SK-N-SH (cell line): Measurements from ENCODE around the gene GNG11. TPM values are rescaled to one million over a fixed set of nuclear protein-coding genes. Genes with fewer than 3 reads are reported as not detected.
A peak's percentile ranks its signal among the peaks of the same experiment; 100 is the strongest.

Source experiments
- CTCF ChIA-PET: fragments of 300-600, 350-600 bp; formaldehyde crosslinking; extraction: SDS; loops from one replicate; lab custom pipeline; 2021; lab: Yijun Ruan, JAX
- POLR2A ChIA-PET: fragments of 350-600 bp; sonication (Branson Sonifier 250); formaldehyde crosslinking; extraction: SDS; loops from one replicate; lab custom pipeline; 2020; ENCODE audit warnings: antibody characterized with exemption, inconsistent platforms; lab: Yijun Ruan, JAX
- DNase-seq: peaks from one replicate; pipeline ENCODE4 v3.0.0; 2012
- H2AFZ ChIP-seq: fragments of 200-600 bp; sonication (generic); 2 replicates; pipeline ENCODE4 v1.8.1; 2016; ENCODE audit warnings: antibody characterized with exemption, mild to moderate bottlenecking, low read depth
- H3F3A ChIP-seq: fragments of 200-600 bp; sonication (generic); replicated peaks from 2 replicates; pipeline ENCODE3; 2016; ENCODE audit warnings: antibody characterized with exemption, mild to moderate bottlenecking; ENCODE audit not compliant: insufficient read depth
- H3K27ac ChIP-seq, 2 experiments: fragments of 200-500 bp in 1 of 2; fragments of 200-600 bp in 1 of 2; sonication (Bioruptor generic) in 1 of 2; sonication (generic), shearing (Covaris generic) in 1 of 2; 2 replicates each; pipeline versions ENCODE4 v1.5.1 to v1.6.1; 2014 to 2016; ENCODE audit warnings: low read depth in 2 of 2, inconsistent platforms in 1 of 2, low read length in 1 of 2, mild to moderate bottlenecking in 1 of 2, mixed read lengths in 1 of 2
- H3K27me3 ChIP-seq: fragments of 200-600 bp; sonication (generic), shearing (Covaris generic); 2 replicates; pipeline ENCODE4 v1.6.1; 2016; ENCODE audit warnings: mixed run types; ENCODE audit not compliant: insufficient read depth
- H3K36me3 ChIP-seq, 2 experiments: fragments of 200-500 bp in 1 of 2; fragments of 200-600 bp in 1 of 2; sonication (Bioruptor generic) in 1 of 2; sonication (generic) in 1 of 2; replicated peaks in 1 of 2; 2 replicates each; pipeline versions ENCODE3 to v1.5.1; 2014 to 2016; ENCODE audit warnings: low read length in 1 of 2, mild to moderate bottlenecking in 1 of 2; ENCODE audit not compliant: insufficient read depth in 2 of 2, control insufficient read depth in 1 of 2
- H3K4me1 ChIP-seq, 2 experiments: fragments of 200-500 bp in 1 of 2; fragments of 200-600 bp in 1 of 2; sonication (Bioruptor generic) in 1 of 2; sonication (generic), shearing (Covaris generic) in 1 of 2; 2 replicates each; pipeline versions ENCODE4 v1.5.1 to v1.6.1; 2014 to 2016; ENCODE audit warnings: low read depth in 1 of 2, low read length in 1 of 2, mixed run types in 1 of 2; ENCODE audit not compliant: insufficient read depth in 2 of 2, control insufficient read depth in 1 of 2
- H3K4me2 ChIP-seq: fragments of 200-600 bp; sonication (generic), shearing (Covaris generic); 2 replicates; pipeline ENCODE4 v1.6.1; 2017; ENCODE audit warnings: mixed run types
- H3K4me3 ChIP-seq, 2 experiments: fragments of 200-500 bp in 1 of 2; fragments of 200-600 bp in 1 of 2; sonication (Bioruptor generic) in 1 of 2; sonication (generic), shearing (Covaris generic) in 1 of 2; 2 replicates each; pipeline versions ENCODE4 v1.5.1 to v1.8.1; 2014 to 2016; ENCODE audit warnings: low read depth in 2 of 2, inconsistent platforms in 1 of 2, low read length in 1 of 2, mild to moderate bottlenecking in 1 of 2, mixed read lengths in 1 of 2, moderate library complexity in 1 of 2
- H3K79me2 ChIP-seq: fragments of 200-600 bp; sonication (generic); 2 replicates; pipeline ENCODE4 v1.8.1; 2017; ENCODE audit warnings: mild to moderate bottlenecking; ENCODE audit not compliant: insufficient read depth
- H3K9ac ChIP-seq: fragments of 200-600 bp; sonication (generic); 2 replicates; pipeline ENCODE4 v1.6.1; 2017; ENCODE audit warnings: mixed run types
- H3K9me2 ChIP-seq: fragments of 200-600 bp; sonication (generic); 2 replicates; pipeline ENCODE4 v1.6.1; 2017; ENCODE audit warnings: mixed run types
- H3K9me3 ChIP-seq: fragments of 200-600 bp; sonication (generic); 2 replicates; pipeline ENCODE4 v1.6.1; 2017; ENCODE audit warnings: mixed run types, mild to moderate bottlenecking, moderate library complexity
- H4K20me1 ChIP-seq: fragments of 200-600 bp; sonication (generic); 2 replicates; pipeline ENCODE4 v1.6.1; 2017; ENCODE audit warnings: mild to moderate bottlenecking, mixed run types; ENCODE audit not compliant: insufficient read depth
- CHD2 ChIP-seq: fragments of 150-350 bp; IDR thresholded peaks from 2 replicates; pipeline ENCODE4 v1.6.1; 2018; ENCODE audit warnings: low read length; ENCODE audit not compliant: partially characterized antibody
- CTCF ChIP-seq: fragments of 200-600 bp; sonication (generic); IDR thresholded peaks from 2 replicates; pipeline ENCODE4 v1.6.1; 2017; ENCODE audit warnings: antibody characterized with exemption, mild to moderate bottlenecking, moderate library complexity
- FOSL2 ChIP-seq: IDR thresholded peaks from 2 replicates; pipeline ENCODE4 v1.4.0; 2012; ENCODE audit warnings: low read depth, mild to moderate bottlenecking, moderate library complexity, borderline replicate concordance
- FOXJ3 ChIP-seq: sonication (generic); formaldehyde crosslinking; IDR thresholded peaks from 2 replicates; pipeline ENCODE4 v1.5.1; 2020; ENCODE audit warnings: mild to moderate bottlenecking, missing genetic modification reagents
- GATA2 ChIP-seq: sonication (generic); formaldehyde crosslinking; IDR thresholded peaks from 2 replicates; pipeline ENCODE4 v1.5.0; 2020; ENCODE audit warnings: mild to moderate bottlenecking, missing genetic modification reagents
- IRF3 ChIP-seq: fragments of 150-350 bp; IDR thresholded peaks from 2 replicates; pipeline ENCODE4 v1.6.1; 2016; ENCODE audit warnings: mild to moderate bottlenecking, low read depth, low read length
- JUND ChIP-seq: IDR thresholded peaks from 2 replicates; pipeline ENCODE4 v1.4.0; 2012
- MEF2A ChIP-seq: IDR thresholded peaks from 2 replicates; pipeline ENCODE4 v1.4.0; 2012; ENCODE audit warnings: low read depth, borderline replicate concordance
- MXI1 ChIP-seq: IDR thresholded peaks from 2 replicates; pipeline ENCODE4 v1.6.1; 2012; ENCODE audit warnings: mild to moderate bottlenecking, low read depth, low read length, improper control_type of control experiment
- NFIC ChIP-seq: IDR thresholded peaks from 2 replicates; pipeline ENCODE4 v1.4.0; 2012; ENCODE audit warnings: borderline replicate concordance
- RXRA ChIP-seq: IDR thresholded peaks from 2 replicates; pipeline ENCODE4 v1.4.0; 2012; ENCODE audit warnings: low read depth, mild to moderate bottlenecking, borderline replicate concordance
- SIN3A ChIP-seq: IDR thresholded peaks from 2 replicates; pipeline ENCODE4 v1.6.1; 2012; ENCODE audit warnings: low read depth, mild to moderate bottlenecking, low read length, moderate library complexity, borderline replicate concordance
- SMC3 ChIP-seq: IDR thresholded peaks from 2 replicates; pipeline ENCODE4 v1.6.1; 2012; ENCODE audit warnings: low read depth, low read length, improper control_type of control experiment
- TCF12 ChIP-seq: IDR thresholded peaks from 2 replicates; pipeline ENCODE4 v1.4.0; 2012
- TEAD4 ChIP-seq: IDR thresholded peaks from 2 replicates; pipeline ENCODE4 v1.4.0; 2012; ENCODE audit warnings: mild to moderate bottlenecking, borderline replicate concordance; ENCODE audit not compliant: insufficient read depth
- WGBS: methylation state at CpG from one replicate; pipeline ENCODE4 v1.1.6; 2017; ENCODE audit warnings: low lambda C conversion rate; 5-methylcytosine and 5-hydroxymethylcytosine counted together
- polyA plus RNA-seq, 3 experiments: library from polyadenylated mRNA; depleted of rRNA; stranded (reverse); fragments of >200 nt; gene quantifications; 2 replicates each; pipeline ENCODE4 v1.2.3, GENCODE V29; 2012
- TF ChIP-seq, protein P1 (sequence below): IDR thresholded peaks from 2 replicates; pipeline ENCODE4; 2012
- TF ChIP-seq, protein P2 (sequence below): IDR thresholded peaks from 2 replicates; pipeline ENCODE4 v1.4.0; 2012; ENCODE audit warnings: low read depth, borderline replicate concordance
- TF ChIP-seq, protein P3 (sequence below): IDR thresholded peaks from 2 replicates; pipeline ENCODE4 v1.6.1; 2012; ENCODE audit warnings: mild to moderate bottlenecking, low read depth, low read length, moderate library complexity

Gene GNG11
- polyA plus RNA-seq, 1 of the 3 experiments (the other 2 are of a cell fraction) = 11.5 TPM

- TF ChIP-seq SIN3A = no peak
- TF ChIP-seq GATA2 (CRISPR knock-in tag) = no peak
- TF ChIP-seq CHD2 = no peak
- TF ChIP-seq RXRA = no peak
- TF ChIP-seq, all 33 proteins: peak for 0
These were observed 37.0 kb upstream of the GNG11 start (continued) for GRCh38 chr7:93884541-93884940.

- Histone ChIP-seq H3K27ac (peak overlapping the region in 1 of 2 experiments; percentile 53; a peak in 1 of 4 replicates), H3K4me1 (peaks cover 0 to 9% of the 10 kb centered on the region in 2 experiments; a peak in 2 of 4 replicates), H3K9me3 (no peaks in the 10 kb centered on the region), H3K4me3 (no peak overlapping the region; a peak in 1 of 4 replicates), H3K4me2 (peak overlapping the region; percentile 96; the same call in 1 of the 2 replicates), H3F3A (peaks cover 7% of the 10 kb centered on the region), H3K27me3 (no peaks in the 10 kb centered on the region), H3K9ac (no peak overlapping the region), H3K79me2 (no peaks in the 10 kb centered on the region), H3K36me3 (peaks cover 0 to 9% of the 10 kb centered on the region in 2 experiments), H3K9me2 (0 out of 2 replicates have a peak, but pooled peaks cover 3% of the 10 kb centered on the region), H4K20me1 (no peaks in the 10 kb centered on the region), H2AFZ (0 out of 2 replicates have a peak overlapping the region, but pooled peaks have one; percentile 4)
- ChIA-PET POLR2A (no interaction called here), CTCF (interaction anchor here (0.8 to 5.8 kb wide), 16 partner anchors 12 to 1588 kb away, joined by 3 to 38 read pairs (median 5); partner anchors contain the start of gene GNG11)
- TF ChIP-seq, protein P1, sequence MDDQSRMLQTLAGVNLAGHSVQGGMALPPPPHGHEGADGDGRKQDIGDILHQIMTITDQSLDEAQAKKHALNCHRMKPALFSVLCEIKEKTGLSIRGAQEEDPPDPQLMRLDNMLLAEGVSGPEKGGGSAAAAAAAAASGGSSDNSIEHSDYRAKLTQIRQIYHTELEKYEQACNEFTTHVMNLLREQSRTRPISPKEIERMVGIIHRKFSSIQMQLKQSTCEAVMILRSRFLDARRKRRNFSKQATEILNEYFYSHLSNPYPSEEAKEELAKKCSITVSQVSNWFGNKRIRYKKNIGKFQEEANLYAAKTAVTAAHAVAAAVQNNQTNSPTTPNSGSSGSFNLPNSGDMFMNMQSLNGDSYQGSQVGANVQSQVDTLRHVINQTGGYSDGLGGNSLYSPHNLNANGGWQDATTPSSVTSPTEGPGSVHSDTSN = peak; percentile 61
- TF ChIP-seq TCF12 = peak; percentile 50
- TF ChIP-seq CTCF = no peak
- TF ChIP-seq TEAD4 = peak; percentile 17; the same call in 1 of the 2 replicates
- TF ChIP-seq MXI1 = no peak
- no peak for TF ChIP-seq SMC3
- TF ChIP-seq IRF3 = no peak
- TF ChIP-seq, protein P2, sequence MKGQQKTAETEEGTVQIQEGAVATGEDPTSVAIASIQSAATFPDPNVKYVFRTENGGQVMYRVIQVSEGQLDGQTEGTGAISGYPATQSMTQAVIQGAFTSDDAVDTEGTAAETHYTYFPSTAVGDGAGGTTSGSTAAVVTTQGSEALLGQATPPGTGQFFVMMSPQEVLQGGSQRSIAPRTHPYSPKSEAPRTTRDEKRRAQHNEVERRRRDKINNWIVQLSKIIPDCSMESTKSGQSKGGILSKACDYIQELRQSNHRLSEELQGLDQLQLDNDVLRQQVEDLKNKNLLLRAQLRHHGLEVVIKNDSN = no peak
- peak; percentile 67 for TF ChIP-seq JUND
- peak; percentile 29; the same call in 1 of the 2 replicates for TF ChIP-seq NFIC
- no peak for TF ChIP-seq FOXJ3 (CRISPR knock-in tag)
- no peak for TF ChIP-seq MEF2A
- TF ChIP-seq FOSL2 = peak; percentile 66
- TF ChIP-seq, protein P3, sequence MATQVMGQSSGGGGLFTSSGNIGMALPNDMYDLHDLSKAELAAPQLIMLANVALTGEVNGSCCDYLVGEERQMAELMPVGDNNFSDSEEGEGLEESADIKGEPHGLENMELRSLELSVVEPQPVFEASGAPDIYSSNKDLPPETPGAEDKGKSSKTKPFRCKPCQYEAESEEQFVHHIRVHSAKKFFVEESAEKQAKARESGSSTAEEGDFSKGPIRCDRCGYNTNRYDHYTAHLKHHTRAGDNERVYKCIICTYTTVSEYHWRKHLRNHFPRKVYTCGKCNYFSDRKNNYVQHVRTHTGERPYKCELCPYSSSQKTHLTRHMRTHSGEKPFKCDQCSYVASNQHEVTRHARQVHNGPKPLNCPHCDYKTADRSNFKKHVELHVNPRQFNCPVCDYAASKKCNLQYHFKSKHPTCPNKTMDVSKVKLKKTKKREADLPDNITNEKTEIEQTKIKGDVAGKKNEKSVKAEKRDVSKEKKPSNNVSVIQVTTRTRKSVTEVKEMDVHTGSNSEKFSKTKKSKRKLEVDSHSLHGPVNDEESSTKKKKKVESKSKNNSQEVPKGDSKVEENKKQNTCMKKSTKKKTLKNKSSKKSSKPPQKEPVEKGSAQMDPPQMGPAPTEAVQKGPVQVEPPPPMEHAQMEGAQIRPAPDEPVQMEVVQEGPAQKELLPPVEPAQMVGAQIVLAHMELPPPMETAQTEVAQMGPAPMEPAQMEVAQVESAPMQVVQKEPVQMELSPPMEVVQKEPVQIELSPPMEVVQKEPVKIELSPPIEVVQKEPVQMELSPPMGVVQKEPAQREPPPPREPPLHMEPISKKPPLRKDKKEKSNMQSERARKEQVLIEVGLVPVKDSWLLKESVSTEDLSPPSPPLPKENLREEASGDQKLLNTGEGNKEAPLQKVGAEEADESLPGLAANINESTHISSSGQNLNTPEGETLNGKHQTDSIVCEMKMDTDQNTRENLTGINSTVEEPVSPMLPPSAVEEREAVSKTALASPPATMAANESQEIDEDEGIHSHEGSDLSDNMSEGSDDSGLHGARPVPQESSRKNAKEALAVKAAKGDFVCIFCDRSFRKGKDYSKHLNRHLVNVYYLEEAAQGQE = no peak
- 51% methylated on average over 3 of the region's 3 CpGs for WGBS
- DNase-seq = no peak
These were observed 32.3 kb upstream of the GNG11 start for GRCh38 chr7:93889261-93889660.
